Stimulated activated CD8-positive, alpha-beta memory T cell treated with anti-CD3 and anti-CD28 coated beads, Interleukin-15, amount 100 ng/mL, for 4 hours (primary cell): ENCODE data around the gene NPEPPS.

ENCODE experiments used
- DNase-seq, 2 donors: peaks; one replicate each; pipeline ENCODE4 v3.0.0-alpha.2; 2020; ENCODE audit warnings: low read depth in 2 of 2

The NPEPPS gene

DNA sequence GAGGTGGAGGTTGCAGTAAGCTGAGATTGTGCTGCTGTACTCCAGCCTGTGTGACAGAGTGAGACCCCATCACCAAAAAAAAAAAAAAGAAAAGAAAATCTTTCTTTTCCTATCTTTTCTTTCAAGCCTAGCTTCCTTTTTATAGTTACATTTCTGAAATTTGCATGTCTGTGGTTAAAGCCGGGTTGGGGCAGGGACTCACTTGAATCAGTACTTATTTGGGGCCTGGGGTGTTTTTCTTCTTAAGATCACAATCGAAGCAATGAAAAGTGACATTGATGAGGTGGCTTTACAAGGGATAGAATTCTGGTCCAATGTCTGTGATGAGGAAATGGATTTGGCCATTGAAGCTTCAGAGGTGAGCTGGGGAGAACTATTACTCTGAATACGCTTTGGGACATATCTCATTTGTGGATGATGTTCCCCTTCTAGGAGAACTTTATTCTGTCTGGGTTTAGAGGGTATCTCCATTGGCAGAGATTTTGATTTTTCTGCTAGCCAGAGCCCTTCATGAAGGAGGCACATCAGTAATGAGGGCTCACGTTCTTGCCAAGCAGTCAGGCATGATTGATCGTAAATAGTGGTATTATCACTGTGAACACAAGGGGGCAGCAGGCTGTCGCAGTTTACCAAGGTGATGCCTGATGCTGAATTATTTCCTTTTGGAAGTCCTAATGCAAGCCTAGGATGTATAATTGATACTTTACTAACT, 133.2 kb downstream of the NPEPPS start:
- peak in 1 of 2 donors; percentile 33 for DNase-seq

DNA sequence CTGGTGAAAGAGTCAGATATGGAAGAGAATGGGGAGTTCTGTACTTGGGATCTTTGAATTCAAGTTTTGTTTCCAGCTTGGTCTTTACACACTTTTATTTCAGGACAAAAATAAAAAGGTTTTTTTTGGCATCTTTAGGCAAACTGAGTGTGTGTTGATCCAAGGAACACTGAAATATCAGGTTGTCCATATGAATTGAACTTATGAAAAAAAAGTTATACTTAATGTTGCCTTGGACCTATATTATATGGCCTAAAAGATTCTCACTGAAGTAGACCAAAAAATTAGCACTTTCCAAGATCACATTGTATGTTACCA, 133.7 kb downstream of the NPEPPS start:
- DNase-seq: no peak

DNA sequence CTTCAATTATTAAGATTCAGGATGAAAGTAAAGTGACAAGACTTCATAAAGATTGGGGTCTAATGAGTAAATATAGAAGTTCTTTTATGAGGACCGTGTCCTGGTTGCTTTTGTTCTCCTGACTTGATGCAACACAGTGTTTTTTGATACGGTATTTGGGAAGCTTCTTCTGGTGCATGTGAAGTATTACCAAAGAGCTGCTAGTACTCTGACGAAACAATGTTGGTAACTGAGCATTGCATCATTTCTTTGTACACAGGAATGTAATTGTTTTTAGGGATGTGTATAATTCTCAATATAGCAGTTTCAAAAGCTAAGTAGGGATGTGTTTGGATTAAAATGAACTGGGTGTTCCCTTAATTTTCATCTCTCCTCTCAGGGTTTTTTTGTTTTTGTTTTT, 134.7 kb downstream of the NPEPPS start:
- no peak for DNase-seq

DNA sequence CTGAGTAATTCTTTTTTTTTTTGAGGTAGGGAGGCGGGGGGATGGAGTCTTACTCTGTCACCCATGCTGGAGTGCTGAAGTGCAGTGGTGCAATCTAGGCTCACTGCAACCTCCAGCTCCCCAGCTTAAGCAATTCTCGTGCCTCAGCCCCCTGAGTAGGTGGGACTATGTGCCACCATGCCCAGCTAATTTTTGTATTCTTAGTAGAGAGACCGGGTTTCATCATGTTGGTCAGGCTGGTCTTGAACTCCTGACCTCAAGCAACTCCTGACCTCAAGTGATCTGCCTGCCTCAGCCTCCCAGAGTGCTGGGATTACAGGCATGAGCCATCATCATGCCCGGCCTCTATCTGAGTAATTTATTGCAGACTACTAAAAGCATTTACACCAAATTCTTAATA, 138.2 kb downstream of the NPEPPS start:
- DNase-seq: no peak

DNA sequence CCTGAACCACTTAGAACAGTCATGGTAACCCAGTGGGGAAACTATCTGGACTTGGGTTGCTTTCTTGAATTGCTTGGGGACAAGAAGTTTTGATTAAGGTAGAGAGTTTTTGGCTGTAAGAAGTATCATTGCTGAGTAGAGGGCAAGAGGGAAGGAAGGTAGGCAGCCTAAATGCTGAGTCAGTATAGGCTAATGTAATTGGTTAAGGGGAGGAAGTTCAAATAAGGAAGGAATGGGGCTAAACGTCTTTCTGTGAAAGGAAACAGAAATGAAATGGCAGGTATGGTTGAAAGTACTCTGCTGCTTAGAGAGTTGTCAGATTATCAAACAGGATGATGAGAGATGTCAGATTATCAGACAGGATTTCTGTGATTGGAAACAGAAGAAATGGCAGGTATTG, 139.2 kb downstream of the NPEPPS start:
- DNase-seq: no peak
